Measurements from ENCODE around the gene LHFPL4.

LHFPL4 gene

GRCh38 chr3:9514956-9515355 lies 38.7 kb downstream of the LHFPL4 start:
- H3K36me3 ChIP-seq, result no peaks in the 10 kb centered on the region
- no peak overlapping the region for H3K4me3 ChIP-seq (ENCODE audit: low read depth, low read length)
- H3K27me3 ChIP-seq (ENCODE audit: insufficient read depth, low read depth, severe bottlenecking), result no peaks in the 10 kb centered on the region
- no peak for DNase-seq
- no peak overlapping the region for H3K27ac ChIP-seq
- no peaks in the 10 kb centered on the region for H3K9me3 ChIP-seq (ENCODE audit: severe bottlenecking)
- no peak for TF ChIP-seq CTCF (IDR thresholded peaks at IDR 0.05; ENCODE audit: low read depth, low read length)

- Histone ChIP-seq H3K9me3 (ENCODE audit: severe bottlenecking) (no peaks in the 10 kb centered on the region), H3K4me3 (ENCODE audit: low read depth, low read length) (no peak overlapping the region), H3K27ac (no peak overlapping the region), H3K27me3 (ENCODE audit: insufficient read depth, low read depth, severe bottlenecking) (no peaks in the 10 kb centered on the region), H3K36me3 (no peaks in the 10 kb centered on the region)
- no peak for DNase-seq
- no peak for TF ChIP-seq CTCF (IDR thresholded peaks at IDR 0.05; ENCODE audit: low read depth, low read length)
These were observed 39.3 kb downstream of the LHFPL4 start for GRCh38 chr3:9514306-9514705.

GRCh38 chr3:9512456-9513045 lies 41.1 kb downstream of the LHFPL4 start:
- no peak overlapping the region for H3K4me3 ChIP-seq (ENCODE audit: low read depth, low read length)
- DNase-seq, result no peak
- no peaks in the 10 kb centered on the region for H3K9me3 ChIP-seq (ENCODE audit: severe bottlenecking)
- H3K36me3 ChIP-seq, result no peaks in the 10 kb centered on the region
- H3K27me3 ChIP-seq (ENCODE audit: insufficient read depth, low read depth, severe bottlenecking), result no peaks in the 10 kb centered on the region
- no peak overlapping the region for H3K27ac ChIP-seq
- no peak for TF ChIP-seq CTCF (IDR thresholded peaks at IDR 0.05; ENCODE audit: low read depth, low read length)

GRCh38 chr3:9508781-9509180 lies 44.8 kb downstream of the LHFPL4 start:
- Histone ChIP-seq H3K4me3 (ENCODE audit: low read depth, low read length) (no peak overlapping the region), H3K36me3 (peaks cover 8% of the 10 kb centered on the region), H3K9me3 (ENCODE audit: severe bottlenecking) (no peaks in the 10 kb centered on the region), H3K27me3 (ENCODE audit: insufficient read depth, low read depth, severe bottlenecking) (no peaks in the 10 kb centered on the region), H3K27ac (no peak overlapping the region)
- no peak for DNase-seq
- no peak for TF ChIP-seq CTCF (IDR thresholded peaks at IDR 0.05; ENCODE audit: low read depth, low read length)

- no peak for TF ChIP-seq CTCF (IDR thresholded peaks at IDR 0.05; ENCODE audit: low read depth, low read length)
- Histone ChIP-seq H3K27me3 (ENCODE audit: insufficient read depth, low read depth, severe bottlenecking) (no peaks in the 10 kb centered on the region), H3K27ac (no peak overlapping the region), H3K9me3 (ENCODE audit: severe bottlenecking) (no peaks in the 10 kb centered on the region), H3K36me3 (peaks cover 17% of the 10 kb centered on the region), H3K4me3 (ENCODE audit: low read depth, low read length) (no peak overlapping the region)
- no peak for DNase-seq
These were observed 45.7 kb downstream of the LHFPL4 start for GRCh38 chr3:9507586-9508578.

Data from WERI-Rb-1 (cell line).